ENCODE data around the gene ATP8A2.

ATP8A2 gene

GRCh38 chr13:25409938-25410337 lies 38.2 kb downstream of the ATP8A2 start:
- TF ChIP-seq ZFX (IDR thresholded peaks at IDR 0.05), result no peak
- TF ChIP-seq CTCF (conservative IDR thresholded peaks at IDR 0.05), result no peak
- no peak overlapping the region for H3K27ac ChIP-seq

GRCh38 chr13:25415241-25415640 lies 43.5 kb downstream of the ATP8A2 start:
- no peak overlapping the region for H3K27ac ChIP-seq
- TF ChIP-seq CTCF (conservative IDR thresholded peaks at IDR 0.05) (no peak), ZFX (IDR thresholded peaks at IDR 0.05) (no peak)

- no peak for TF ChIP-seq CTCF (conservative IDR thresholded peaks at IDR 0.05)
- TF ChIP-seq ZFX (IDR thresholded peaks at IDR 0.05), result no peak
- no peak overlapping the region for H3K27ac ChIP-seq
These were observed 45.8 kb downstream of the ATP8A2 start for GRCh38 chr13:25417535-25417934.

- no peak overlapping the region for H3K27ac ChIP-seq
- TF ChIP-seq CTCF (conservative IDR thresholded peaks at IDR 0.05) (no peak), ZFX (IDR thresholded peaks at IDR 0.05) (no peak)
These were observed 48.4 kb downstream of the ATP8A2 start for GRCh38 chr13:25420161-25420560.

GRCh38 chr13:25421612-25422011 lies 49.8 kb downstream of the ATP8A2 start:
- no peak overlapping the region for H3K27ac ChIP-seq
- no peak for TF ChIP-seq CTCF (conservative IDR thresholded peaks at IDR 0.05)
- no peak for TF ChIP-seq ZFX (IDR thresholded peaks at IDR 0.05)

- TF ChIP-seq ZFX (IDR thresholded peaks at IDR 0.05) (no peak), CTCF (conservative IDR thresholded peaks at IDR 0.05) (no peak)
- no peak overlapping the region for H3K27ac ChIP-seq
These were observed 50.4 kb downstream of the ATP8A2 start for GRCh38 chr13:25422153-25422552.

GRCh38 chr13:25423831-25424230 lies 52.1 kb downstream of the ATP8A2 start:
- no peak overlapping the region for H3K27ac ChIP-seq
- TF ChIP-seq ZFX (IDR thresholded peaks at IDR 0.05) (no peak), CTCF (conservative IDR thresholded peaks at IDR 0.05) (no peak)
